Activated CD4-positive, alpha-beta T cell treated with anti-CD3 and anti-CD28 coated beads, Interleukin-2, amount 50 U/mL, for 16 hours (primary cell): Measurements from ENCODE around the gene SPRR1A.

Experiments used
- DNase-seq: peaks from one replicate; pipeline ENCODE4 v3.0.0-alpha.2; 2020

The SPRR1A gene

DNA sequence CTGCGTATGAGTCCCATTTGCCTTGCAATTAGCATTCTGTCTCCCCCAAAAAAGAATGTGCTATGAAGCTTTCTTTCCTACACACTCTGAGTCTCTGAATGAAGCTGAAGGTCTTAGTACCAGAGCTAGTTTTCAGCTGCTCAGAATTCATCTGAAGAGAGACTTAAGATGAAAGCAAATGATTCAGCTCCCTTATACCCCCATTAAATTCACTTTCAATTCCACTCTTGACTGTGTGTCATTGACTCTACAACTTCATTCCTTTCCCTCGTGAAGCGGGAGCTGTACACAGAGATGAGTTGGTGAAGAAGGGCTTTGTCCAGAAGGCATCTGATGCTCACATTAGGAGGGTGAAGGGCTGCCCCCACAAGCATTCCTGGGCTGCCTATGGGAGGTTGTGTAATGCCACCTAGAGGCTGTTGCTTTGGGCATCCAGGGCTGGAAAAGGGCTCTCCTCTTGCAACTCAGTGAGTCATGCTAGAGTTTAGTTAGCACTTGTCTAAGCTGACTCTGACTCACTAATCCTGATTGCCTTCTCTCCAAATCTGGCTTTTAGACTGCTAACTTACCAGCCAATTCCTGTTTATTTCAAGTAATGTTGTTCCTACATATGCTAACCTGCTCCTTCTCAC lies 48.9 kb downstream of the SPRR1A start:
- peak; percentile 9 for DNase-seq

DNA sequence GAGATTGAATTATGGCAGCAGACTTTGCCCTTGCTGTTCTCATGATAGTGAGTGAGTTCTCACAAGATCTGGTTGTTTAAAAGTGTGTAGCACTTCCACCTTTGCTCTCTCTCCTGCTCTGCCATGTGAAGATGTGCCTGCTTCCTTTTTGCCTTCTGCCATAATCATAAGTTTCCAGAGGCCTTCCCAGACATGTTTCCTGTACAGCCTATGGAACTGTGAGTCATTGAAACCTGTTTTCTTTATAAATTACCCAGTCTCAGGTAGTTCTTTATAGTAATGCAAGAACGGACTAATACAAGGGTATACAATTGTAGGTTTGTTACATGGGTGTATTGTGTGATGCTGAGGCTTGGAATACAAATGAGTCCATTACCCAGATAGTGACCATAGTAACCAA lies 51.3 kb downstream of the SPRR1A start:
- DNase-seq: no peak
